ENCODE results near the gene TGFB2.

TGFB2 gene

DNA sequence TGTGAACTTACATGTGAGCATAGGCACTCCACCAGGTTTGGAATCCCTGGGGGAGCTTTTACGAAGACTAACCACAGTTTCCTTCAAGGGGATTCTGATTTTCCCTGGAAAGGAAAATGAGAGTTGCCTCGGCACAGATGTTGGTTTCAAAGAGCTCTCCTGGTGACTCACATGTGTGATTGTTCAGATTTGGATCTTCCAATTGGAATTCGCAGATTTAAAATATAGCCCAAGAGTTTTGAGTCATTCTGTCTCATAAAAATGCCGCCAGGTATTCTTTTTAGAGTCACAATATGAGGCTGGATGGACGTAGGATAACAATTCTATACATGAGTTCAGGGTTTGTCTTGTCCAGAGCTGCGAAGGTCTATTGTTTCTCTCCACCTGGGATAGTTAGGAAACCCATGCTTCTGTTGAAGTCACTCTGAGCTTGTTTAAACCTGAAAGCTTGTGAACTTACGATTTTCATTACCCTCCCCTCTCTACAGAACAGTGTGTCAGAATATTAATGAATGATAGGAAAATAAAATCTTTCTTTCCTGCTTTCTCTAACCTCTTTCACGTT lies 64.9 kb downstream of the TGFB2 start:
- no peak for DNase-seq
- in situ Hi-C loops (cut with MboI; ENCODE audit: low pct_unique_long_range_greater_than_20kb, low sequenced_read_pairs), result no loop called here

GRCh38 chr1:218411101-218411500 lies 66.0 kb downstream of the TGFB2 start:
- in situ Hi-C loops (cut with MboI; ENCODE audit: low pct_unique_long_range_greater_than_20kb, low sequenced_read_pairs), result no loop called here

GRCh38 chr1:218412171-218412570 lies 67.0 kb downstream of the TGFB2 start:
- in situ Hi-C loops (cut with MboI; ENCODE audit: low pct_unique_long_range_greater_than_20kb, low sequenced_read_pairs), result no loop called here
- DNase-seq, result no peak

More at GRCh38 chr1:218411101-218411500, 66.0 kb downstream of the TGFB2 start:
- DNase-seq, result no peak

DNA sequence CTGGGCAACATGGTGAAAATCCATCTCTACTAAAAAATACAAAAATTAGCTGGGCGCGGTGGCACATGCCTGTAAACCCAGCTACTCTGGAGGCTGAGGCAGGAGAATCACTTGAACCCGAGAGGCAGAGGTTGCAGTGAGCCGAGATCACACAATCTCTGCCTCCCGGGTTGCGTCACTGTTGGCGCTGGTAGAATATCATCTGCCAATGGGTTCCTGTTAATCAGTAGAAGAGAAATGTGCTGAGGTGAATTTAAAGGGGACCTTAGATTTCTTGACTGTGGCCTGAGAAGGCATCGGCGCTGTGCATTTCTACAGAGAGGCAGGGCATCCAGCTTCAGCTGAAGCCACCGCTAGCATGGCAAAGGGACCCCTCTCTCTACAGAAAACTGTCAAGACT lies 68.0 kb downstream of the TGFB2 start:
- DNase-seq, result no peak
- in situ Hi-C loops (cut with MboI; ENCODE audit: low pct_unique_long_range_greater_than_20kb, low sequenced_read_pairs), result no loop called here

DNA sequence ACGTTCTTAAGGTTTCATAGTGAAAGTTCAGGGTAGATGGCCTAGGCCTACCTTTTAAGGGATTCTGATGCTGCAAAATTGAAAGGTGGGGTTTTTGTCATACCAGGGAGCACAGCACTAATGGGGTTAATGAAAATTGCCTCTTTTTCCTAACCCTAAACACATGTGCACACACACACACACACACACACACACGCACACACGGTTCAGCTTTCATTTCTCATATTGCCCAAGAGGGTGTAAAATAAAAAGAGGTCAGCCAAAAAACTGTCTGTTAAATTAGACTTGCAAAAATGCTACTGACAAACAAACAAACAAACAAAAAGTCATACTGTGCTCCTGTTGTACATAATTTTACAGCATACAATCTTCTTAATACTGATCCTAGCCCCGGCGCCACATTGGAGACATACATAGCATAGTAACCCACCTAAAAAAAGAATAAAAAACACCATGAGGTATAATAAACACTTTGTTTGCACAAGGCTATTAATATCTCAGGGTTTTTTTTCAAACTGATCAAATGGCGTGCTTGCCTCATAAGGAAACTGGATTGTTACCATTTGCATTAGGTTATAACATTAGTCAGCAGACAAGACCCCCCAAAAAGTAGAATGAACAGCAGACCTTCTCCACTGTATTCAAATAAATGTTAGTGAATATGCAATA lies 69.1 kb downstream of the TGFB2 start:
- in situ Hi-C loops (cut with MboI; ENCODE audit: low pct_unique_long_range_greater_than_20kb, low sequenced_read_pairs), result no loop called here
- DNase-seq, result no peak

DNA sequence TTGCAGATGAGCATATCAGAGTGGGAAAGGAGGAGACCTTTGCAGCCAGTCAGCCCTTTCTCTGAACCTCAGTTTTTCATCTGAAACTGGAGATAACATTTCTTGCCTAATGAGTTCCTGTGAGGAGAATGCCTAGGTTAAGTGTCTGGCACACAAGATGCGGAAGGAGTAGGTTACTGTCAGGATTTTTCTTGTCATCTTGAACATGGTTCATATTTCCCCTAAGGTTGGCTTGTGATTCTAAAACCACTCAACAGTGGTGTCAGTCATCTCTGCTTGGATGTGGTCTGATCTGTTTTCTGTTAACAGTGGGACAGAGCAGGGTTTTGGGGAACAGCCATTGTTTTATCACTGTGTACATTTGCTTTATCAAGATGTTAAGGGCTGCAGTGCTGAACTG lies 70.6 kb downstream of the TGFB2 start:
- in situ Hi-C loops (cut with MboI; ENCODE audit: low pct_unique_long_range_greater_than_20kb, low sequenced_read_pairs), result no loop called here
- no peak for DNase-seq

DNA sequence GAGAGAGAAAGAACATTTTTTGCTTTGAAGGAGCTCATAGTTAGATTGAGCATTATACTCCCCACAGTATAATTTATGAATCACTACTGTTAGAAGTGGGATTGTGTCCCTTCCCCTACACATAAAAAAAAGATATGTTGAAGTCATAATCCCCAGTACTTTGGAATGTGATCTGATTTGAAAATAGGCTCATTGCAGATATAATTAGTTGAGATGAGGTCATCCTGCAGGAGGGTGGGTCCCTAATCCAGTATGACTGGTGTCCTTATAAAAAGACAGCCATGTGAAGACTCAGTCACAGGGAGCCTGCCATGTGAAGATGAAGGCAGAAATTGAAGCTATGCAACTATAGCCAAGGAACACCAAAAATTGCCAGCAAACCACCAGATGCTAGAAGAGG lies 76.4 kb downstream of the TGFB2 start:
- in situ Hi-C loops (cut with MboI; ENCODE audit: low pct_unique_long_range_greater_than_20kb, low sequenced_read_pairs), result no loop called here
- no peak for DNase-seq

DNA sequence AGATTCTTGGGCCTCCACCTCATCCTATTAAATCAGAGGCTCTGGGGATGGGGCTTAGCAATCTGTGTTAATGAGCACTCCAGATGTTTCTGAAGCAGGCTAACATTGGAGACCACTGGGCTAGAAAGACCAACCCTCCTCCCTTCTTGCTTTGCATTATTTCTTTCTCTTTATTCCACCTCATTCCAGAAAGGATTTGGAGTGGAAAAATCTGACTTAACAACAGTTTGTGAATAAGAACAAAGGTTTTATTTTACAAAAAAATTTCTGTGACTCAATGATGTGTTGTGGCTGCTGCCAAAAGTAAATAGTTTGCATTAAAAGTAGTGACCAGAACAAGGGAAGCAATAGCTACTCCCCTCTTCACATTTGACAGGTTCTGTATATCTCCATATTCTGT lies 79.4 kb downstream of the TGFB2 start:
- in situ Hi-C loops (cut with MboI; ENCODE audit: low pct_unique_long_range_greater_than_20kb, low sequenced_read_pairs), result no loop called here
- DNase-seq, result no peak

DNA sequence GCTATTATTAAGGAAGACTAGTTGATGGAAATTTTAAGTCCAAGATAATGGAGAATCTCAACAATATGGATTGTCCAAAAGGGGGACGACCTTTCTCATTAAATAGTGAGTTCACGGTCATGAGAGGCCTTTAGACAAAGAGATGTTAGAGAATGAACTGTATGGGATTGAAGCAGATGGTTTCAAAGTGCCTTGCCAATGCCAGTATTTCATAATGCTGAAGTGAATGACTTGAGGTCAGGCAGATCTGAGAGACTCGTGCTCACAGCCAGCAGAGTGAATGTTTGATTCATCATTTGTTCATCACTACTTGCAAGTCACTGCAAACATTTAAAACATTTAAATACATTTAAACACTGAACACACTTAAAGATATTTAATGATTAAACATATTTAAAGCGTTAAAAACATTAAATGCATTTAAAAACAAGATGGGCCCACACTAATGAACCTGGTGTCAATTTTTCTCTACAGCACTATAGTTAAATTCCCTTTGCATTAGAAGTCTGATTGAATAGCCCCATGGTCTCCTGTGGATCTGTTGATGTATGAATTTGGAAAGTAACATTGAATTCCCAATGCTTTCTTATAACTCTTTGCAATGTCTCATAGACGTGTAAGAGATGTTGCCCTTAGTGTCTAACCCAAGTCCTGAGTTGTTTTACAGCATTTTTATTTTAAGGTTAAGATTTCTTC lies 80.7 kb downstream of the TGFB2 start:
- in situ Hi-C loops (cut with MboI; ENCODE audit: low pct_unique_long_range_greater_than_20kb, low sequenced_read_pairs), result no loop called here
- no peak for DNase-seq

DNA sequence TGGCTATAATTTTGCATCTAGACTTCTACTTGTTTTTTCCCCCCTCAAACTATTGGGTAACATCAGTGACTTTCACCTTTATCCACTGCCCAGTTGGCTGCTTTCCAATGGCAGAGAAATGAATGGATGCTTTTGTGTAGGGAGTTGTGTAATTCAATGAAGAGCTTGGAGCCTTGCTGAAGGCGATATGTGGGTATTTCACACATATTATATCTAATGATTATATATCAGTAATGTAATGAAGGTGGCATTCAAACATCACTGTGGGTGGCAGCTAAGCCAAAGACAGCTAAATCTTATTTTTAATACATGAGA lies 81.2 kb downstream of the TGFB2 start:
- no peak for DNase-seq
- in situ Hi-C loops (cut with MboI; ENCODE audit: low pct_unique_long_range_greater_than_20kb, low sequenced_read_pairs), result no loop called here

DNA sequence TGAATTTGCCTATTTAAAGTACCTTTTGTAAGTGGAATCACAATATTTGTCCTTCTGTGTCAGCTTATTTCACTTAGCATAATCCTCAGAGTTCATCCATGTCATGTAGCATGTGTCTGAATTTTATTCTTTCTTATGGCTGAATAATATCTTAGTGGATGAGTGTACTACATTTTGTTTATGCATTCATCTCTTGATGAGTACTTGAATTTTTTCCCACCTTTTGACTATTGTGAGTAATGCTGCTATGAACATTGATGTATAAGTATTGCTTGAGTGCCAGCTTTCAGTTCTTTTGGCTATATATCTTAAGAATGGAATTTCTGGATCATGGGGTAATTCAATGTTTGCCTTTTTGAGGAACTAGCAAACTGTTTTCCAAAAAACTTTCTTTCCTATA lies 84.2 kb downstream of the TGFB2 start:
- in situ Hi-C loops (cut with MboI; ENCODE audit: low pct_unique_long_range_greater_than_20kb, low sequenced_read_pairs), result no loop called here
- no peak for DNase-seq

- no peak for DNase-seq
- in situ Hi-C loops (cut with MboI; ENCODE audit: low pct_unique_long_range_greater_than_20kb, low sequenced_read_pairs), result no loop called here
Observed at GRCh38 chr1:218430346-218430745, 85.2 kb downstream of the TGFB2 start.

DNA sequence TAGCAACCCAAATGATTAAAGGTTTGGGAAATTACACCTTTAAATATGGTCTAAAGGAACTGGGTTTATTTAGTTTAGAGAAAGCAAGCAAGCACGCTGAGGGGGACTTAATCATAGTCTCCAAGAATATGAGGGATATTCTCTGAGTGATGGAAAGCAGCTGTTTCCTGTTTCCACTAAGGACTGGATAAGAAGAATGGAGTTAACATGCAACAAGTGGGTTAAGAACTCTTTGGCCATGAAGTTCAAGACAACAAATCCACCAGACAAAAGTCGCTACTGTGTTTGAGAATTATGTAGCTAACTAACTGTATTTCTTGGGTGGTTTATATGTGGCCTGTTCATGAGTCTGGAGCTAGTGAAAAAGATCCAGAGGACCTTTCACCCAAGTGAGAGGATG lies 85.7 kb downstream of the TGFB2 start:
- in situ Hi-C loops (cut with MboI; ENCODE audit: low pct_unique_long_range_greater_than_20kb, low sequenced_read_pairs), result no loop called here

GRCh38 chr1:218431476-218431875 lies 86.3 kb downstream of the TGFB2 start:
- in situ Hi-C loops (cut with MboI; ENCODE audit: low pct_unique_long_range_greater_than_20kb, low sequenced_read_pairs), result no loop called here
- DNase-seq, result no peak

More for the DNA sequence above, 85.7 kb downstream of the TGFB2 start:
- DNase-seq, result no peak

GRCh38 chr1:218433744-218434143 lies 88.6 kb downstream of the TGFB2 start:
- in situ Hi-C loops (cut with MboI; ENCODE audit: low pct_unique_long_range_greater_than_20kb, low sequenced_read_pairs), result no loop called here
- DNase-seq, result no peak

DNA sequence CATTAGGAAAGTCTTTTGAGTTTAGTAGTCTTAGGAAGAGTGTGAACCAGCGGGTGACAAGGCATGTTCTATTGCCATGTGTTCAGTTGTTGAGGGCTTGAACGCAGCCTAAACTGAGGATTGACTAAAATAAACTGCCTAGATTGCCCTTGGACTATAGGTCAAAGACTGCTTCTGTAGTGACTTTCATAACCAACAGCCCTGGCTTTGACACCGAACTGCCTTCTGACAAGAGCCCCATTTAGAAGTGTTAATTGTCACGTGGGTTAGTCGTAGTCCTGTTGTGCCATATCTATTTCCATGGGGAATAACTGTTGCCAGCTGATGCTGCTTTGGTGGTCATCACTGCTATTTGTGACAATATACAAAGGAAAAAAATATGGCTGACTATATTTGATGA lies 90.4 kb downstream of the TGFB2 start:
- no peak for DNase-seq
- in situ Hi-C loops (cut with MboI; ENCODE audit: low pct_unique_long_range_greater_than_20kb, low sequenced_read_pairs), result no loop called here

GRCh38 chr1:218436346-218436745 lies 91.2 kb downstream of the TGFB2 start:
- in situ Hi-C loops (cut with MboI; ENCODE audit: low pct_unique_long_range_greater_than_20kb, low sequenced_read_pairs), result no loop called here
- DNase-seq, result no peak

DNA sequence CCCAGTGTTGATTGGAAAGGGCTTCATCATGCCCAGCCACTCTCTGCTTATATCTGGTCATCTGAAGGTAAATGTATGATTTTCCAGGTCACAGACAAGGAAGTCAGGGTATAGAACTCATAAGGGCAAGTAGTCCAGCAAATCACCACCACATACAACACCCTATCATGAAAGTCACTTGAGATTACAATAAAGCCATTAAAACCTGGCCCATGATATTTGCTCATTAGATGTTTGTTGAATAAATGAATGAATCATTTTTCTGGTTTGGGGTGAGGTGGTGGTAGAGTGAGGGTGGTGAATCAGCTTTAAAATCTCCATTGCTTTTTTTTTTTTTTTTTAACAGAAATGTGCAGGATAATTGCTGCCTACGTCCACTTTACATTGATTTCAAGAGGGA lies 91.9 kb downstream of the TGFB2 start:
- no peak for DNase-seq
- in situ Hi-C loops (cut with MboI; ENCODE audit: low pct_unique_long_range_greater_than_20kb, low sequenced_read_pairs), result no loop called here

GRCh38 chr1:218439541-218440295 lies 94.6 kb downstream of the TGFB2 start:
- DNase-seq, result no peak
- in situ Hi-C loops (cut with MboI; ENCODE audit: low pct_unique_long_range_greater_than_20kb, low sequenced_read_pairs), result no loop called here

DNA sequence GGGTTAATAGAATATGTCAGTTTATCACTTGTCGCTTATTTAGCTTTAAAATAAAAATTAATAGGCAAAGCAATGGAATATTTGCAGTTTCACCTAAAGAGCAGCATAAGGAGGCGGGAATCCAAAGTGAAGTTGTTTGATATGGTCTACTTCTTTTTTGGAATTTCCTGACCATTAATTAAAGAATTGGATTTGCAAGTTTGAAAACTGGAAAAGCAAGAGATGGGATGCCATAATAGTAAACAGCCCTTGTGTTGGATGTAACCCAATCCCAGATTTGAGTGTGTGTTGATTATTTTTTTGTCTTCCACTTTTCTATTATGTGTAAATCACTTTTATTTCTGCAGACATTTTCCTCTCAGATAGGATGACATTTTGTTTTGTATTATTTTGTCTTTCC lies 98.1 kb downstream of the TGFB2 start:
- DNase-seq, result no peak
- in situ Hi-C loops (cut with MboI; ENCODE audit: low pct_unique_long_range_greater_than_20kb, low sequenced_read_pairs), result no loop called here
